Measurements from ENCODE around the gene C7orf57.
"Not testable (repeated sequence)": the region's sequence is repeated elsewhere in the genome, so short reads cannot be mapped to it uniquely, and the experiment has no call there.

C7orf57 gene

GRCh38 chr7:48038815-48039506, 3.6 kb downstream of the C7orf57 start:
- no peak for DNase-seq

GRCh38 chr7:48040944-48041652, 5.8 kb downstream of the C7orf57 start:
- DNase-seq: no peak

GRCh38 chr7:48041653-48041970, 6.3 kb downstream of the C7orf57 start:
- DNase-seq: no peak

- no peak for DNase-seq
These were observed 6.9 kb downstream of the C7orf57 start for GRCh38 chr7:48042216-48042615.

DNA sequence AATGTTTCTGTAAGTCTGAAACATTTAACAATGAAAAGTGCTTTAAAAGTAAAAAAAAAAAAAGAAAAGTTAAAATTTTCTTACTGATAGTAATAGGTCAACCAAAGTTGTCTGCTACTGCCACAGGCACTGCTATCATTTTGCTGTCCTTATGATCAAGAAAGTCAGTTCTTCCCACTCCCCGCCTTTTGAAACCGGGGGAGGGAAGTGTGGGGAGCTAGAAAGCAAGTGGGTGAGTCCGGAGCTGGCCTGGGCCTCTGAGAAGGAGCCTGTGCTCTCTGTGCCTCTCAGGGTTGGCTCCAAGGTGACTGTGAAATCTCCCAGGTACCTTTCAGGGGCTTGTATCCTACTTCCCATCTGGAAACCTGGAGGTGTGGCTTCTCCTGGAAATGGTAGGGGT, 7.3 kb downstream of the C7orf57 start:
- DNase-seq: no peak

- no peak for DNase-seq
These were observed 9.9 kb downstream of the C7orf57 start for GRCh38 chr7:48045195-48045765.

GRCh38 chr7:48046458-48046857, 11.1 kb downstream of the C7orf57 start:
- no peak for DNase-seq

GRCh38 chr7:48048113-48048512, 12.8 kb downstream of the C7orf57 start:
- DNase-seq: no peak

DNA sequence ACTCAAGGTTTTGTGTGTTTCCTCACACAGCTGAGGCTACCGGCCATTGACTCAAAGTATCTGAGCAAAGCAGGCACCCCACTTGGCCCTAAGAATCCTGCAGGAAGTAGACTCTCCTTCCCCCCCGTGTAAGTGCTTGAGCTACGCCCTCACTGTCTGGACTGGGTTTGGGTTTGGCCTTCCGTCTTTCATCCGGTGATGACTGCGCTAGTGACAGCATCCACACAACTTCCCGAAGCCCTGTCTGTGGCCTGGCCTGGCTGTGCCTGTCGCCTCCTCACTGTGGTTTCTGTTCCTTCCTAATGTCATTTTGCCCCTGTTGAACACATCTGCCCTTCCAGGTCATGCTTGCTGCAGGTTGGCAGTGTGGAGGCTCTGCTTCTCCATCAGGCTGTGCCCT, 14.5 kb downstream of the C7orf57 start:
- DNase-seq: no peak

DNA sequence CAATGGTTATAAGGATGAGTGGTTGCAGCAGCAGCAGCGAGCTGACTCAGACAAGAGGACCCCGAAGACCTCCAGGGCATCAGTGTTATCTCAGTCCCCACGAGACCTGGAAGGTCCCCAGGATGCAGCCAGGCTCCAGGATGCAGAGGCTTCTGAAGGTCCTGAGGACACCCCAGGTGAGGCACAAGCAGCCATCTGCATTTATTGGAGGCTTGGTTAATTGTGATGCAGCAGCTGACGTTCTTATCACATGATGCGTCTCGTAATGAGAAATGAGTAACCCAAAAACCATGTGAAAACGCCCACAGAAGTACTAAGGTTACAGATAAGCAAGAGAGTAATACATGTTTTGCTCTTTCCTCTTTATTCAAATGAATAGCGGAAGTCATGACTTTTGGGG, 17.4 kb downstream of the C7orf57 start:
- no peak for DNase-seq

DNA sequence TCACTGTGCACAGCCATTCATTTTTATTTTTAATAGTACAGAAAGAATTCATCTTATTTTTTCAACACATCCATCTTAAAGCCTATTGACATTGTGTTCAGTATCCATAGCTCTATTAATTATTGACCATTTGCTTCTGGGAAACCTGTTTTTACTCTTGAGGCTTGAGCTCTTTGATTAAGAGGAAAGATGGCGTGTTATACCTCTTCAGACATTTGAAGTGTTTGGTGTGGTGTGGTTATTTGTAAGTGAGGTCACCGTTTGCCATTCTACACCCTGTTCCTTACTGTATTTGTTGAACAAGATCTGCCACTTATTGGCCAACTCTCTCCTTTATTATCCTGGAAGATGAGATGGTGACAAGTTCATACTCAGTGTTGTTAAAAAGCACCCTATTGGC, 18.4 kb downstream of the C7orf57 start:
- DNase-seq: no peak

GRCh38 chr7:48058990-48059389, 23.6 kb downstream of the C7orf57 start:
- DNase-seq: no peak

GRCh38 chr7:48059706-48060105, 24.4 kb downstream of the C7orf57 start:
- DNase-seq: no peak

- no peak for DNase-seq
These were observed 28.6 kb downstream of the C7orf57 start for GRCh38 chr7:48063985-48064384.

- DNase-seq: no peak
These were observed 32.1 kb downstream of the C7orf57 start for GRCh38 chr7:48067475-48067874.

DNA sequence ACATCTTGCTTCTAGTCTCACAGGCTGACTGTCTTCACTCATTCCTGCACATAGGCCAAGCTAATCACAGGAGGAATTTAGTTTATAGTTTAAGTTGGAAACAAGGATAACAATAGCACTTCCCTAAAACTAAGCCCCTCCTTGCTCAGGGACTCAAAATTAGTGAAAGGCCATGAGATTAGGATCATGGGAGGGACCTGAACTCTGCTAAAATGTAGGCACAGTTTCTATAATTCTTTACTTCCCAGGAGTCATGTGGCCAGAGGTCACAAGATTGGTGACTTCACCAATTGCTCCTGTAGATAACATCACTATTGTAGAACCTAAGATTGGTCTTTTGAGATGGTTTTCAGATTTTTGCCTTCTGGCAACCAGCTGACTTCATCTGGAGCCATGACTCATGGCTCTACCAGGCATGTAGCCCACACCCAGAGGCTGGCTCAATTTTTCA, 38.9 kb downstream of the C7orf57 start:
- no peak for DNase-seq

- DNase-seq: no peak
These were observed 42.1 kb downstream of the C7orf57 start for GRCh38 chr7:48077423-48077822.

DNA sequence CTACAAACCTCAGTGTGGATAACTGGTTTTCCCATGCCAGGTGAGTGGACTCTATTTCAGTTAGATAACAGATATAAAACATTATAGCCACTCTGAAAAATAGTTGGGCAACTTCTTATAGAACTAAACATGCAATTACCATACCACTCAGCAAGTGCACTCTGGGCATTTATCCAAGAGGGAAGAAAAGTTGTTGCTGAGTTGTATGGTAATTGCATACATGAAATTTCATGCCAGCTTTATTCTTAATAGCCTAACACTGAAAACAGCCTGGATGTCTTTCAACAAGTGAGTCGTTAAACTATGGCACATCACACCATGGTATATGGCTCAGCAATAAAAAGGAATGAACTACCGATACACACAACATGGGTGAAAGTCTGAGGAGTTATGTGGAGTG, 43.1 kb downstream of the C7orf57 start:
- DNase-seq: peak; percentile 40

DNA sequence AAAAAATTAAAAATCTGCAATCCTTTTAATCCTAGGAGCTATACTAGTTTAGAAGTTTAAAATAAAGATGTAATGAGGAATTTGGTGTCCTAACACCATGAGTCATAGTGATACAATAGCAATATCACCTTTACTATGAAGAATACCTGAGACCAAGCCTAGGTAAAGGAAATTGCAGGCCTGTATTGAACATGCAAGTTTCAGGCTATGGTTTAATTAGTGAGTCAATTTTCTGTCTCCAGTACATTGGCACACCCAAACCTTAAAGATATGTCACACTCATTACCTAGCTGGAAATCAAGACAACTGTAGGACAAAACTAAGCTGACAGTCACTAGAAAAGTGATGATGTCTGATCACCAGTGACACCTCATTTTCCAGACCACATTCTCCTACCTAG, 47.0 kb downstream of the C7orf57 start:
- DNase-seq: not testable (repeated sequence)

GRCh38 chr7:48083114-48083830, 47.9 kb downstream of the C7orf57 start:
- no peak for DNase-seq

- DNase-seq: no peak
These were observed 49.5 kb downstream of the C7orf57 start for GRCh38 chr7:48084727-48085432.

DNA sequence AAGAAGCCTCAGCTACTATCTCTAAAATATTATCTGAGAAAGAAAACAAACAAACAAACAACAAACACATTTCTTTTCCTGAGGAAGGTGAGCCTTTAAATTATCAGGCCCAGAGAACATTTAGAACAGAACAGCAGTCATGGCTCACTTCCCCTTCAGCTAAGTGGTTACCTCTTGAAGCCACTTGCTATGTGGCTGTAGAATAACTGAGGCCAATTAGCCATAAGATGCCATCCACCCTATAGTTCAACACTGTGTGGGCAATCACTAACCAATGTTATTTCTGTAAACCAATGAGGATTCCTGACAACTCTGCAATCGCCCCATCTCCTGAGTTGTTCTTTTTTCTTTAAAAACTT, 50.1 kb downstream of the C7orf57 start:
- DNase-seq: no peak

DNA sequence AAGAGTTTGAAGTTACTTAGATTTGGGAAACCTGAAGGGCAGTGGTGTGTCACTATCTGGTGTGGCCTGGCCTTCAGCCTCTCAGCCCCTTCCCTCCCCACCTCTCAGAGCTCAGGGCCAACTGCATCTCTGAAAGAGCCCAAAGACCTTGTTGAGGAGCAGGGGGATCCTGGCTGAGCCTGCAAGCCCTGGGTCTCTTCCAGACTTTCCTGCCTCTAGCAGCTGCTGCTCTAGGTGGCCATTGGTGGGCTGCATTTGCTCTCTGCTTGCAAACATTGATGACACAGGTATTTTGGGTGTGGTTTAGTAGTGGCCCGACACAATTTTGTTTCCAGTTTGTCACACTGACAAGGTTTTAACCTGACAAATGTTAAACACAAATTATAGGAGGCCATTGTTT, 50.6 kb downstream of the C7orf57 start:
- DNase-seq: no peak
